ENCODE measurements around the gene IKBIP. TPM values are rescaled to one million over a fixed set of nuclear protein-coding genes. Genes with fewer than 3 reads are reported as not detected.

Gene IKBIP
- total and polyA plus RNA-seq, 9 of the 15 experiments (the other 6 are each of a cell fraction or from before 2014, with no cell fraction given) = 3.3 to 19.5 (median 14.9) TPM

- TF ChIP-seq ZNF592 (IDR thresholded peaks at IDR 0.05) (no peak), ZNF384 (IDR thresholded peaks at IDR 0.05; ENCODE audit: low read depth, low read length) (no peak), KAT2B (IDR thresholded peaks at IDR 0.05; ENCODE audit: low read depth, low read length) (no peak), BCOR (IDR thresholded peaks at IDR 0.05) (no peak), IRF9 (tag; IDR thresholded peaks at IDR 0.05) (no peak), E2F6 (IDR thresholded peaks at IDR 0.05; ENCODE audit: borderline replicate concordance in 1 of 2, extremely low read depth in 1 of 2, insufficient read depth in 1 of 2, insufficient read length in 1 of 2, low read depth in 1 of 2, low read length in 1 of 2, poor library complexity in 1 of 2, severe bottlenecking in 1 of 2) (peak in 1 of 2 experiments; percentile 38), ERF (CRISPR knock-in tag; IDR thresholded peaks at IDR 0.05) (no peak), FOXP1 (CRISPR knock-in tag; IDR thresholded peaks at IDR 0.05) (no peak; the same call in 1 of the 2 replicates), ARID1B (IDR thresholded peaks at IDR 0.05) (no peak), ETV5 (CRISPR knock-in tag; IDR thresholded peaks at IDR 0.05; ENCODE audit: low read depth) (no peak), NFRKB (IDR thresholded peaks at IDR 0.05; ENCODE audit: low read depth) (peak; percentile 89), LEF1 (IDR thresholded peaks at IDR 0.05) (no peak), FOXA1 (IDR thresholded peaks at IDR 0.05; ENCODE audit: borderline replicate concordance) (no peak), ZBTB1 (CRISPR knock-in tag; IDR thresholded peaks at IDR 0.05; ENCODE audit: borderline replicate concordance, low read depth) (no peak; the same call in 1 of the 2 replicates), KAT7 (CRISPR knock-in tag; IDR thresholded peaks at IDR 0.05; ENCODE audit: borderline replicate concordance) (no peak), ZBTB9 (CRISPR knock-in tag; IDR thresholded peaks at IDR 0.05) (no peak), TAL1 (IDR thresholded peaks at IDR 0.05) (no peak), NFIX (CRISPR knock-in tag; IDR thresholded peaks at IDR 0.05; ENCODE audit: low read depth) (no peak), TFAM (CRISPR knock-in tag; conservative IDR thresholded peaks at IDR 0.05) (no peak), LCOR (CRISPR knock-in tag; IDR thresholded peaks at IDR 0.05) (no peak), GABPB1 (CRISPR knock-in tag; IDR thresholded peaks at IDR 0.05) (peak; percentile 85; the same call in 1 of the 2 replicates), POLR2G (IDR thresholded peaks at IDR 0.05; ENCODE audit: low read depth, low read length) (peak; percentile 100)
Observed at GRCh38 chr12:98593351-98594049, 51.1 kb downstream of the IKBIP start, which contains the start of gene SLC25A3 (continued).

Measured in K562 (cell line).